GM12892 (cell line): ENCODE results near the gene MRNIP.
A peak's percentile ranks its signal among the peaks of the same experiment; 100 is the strongest.

ENCODE experiments used
- DNase-seq: peaks from one replicate; pipeline ENCODE4 v3.0.0; 2011; ENCODE audit not compliant: insufficient read length
- FAIRE-seq: peaks from 2 replicates; lab custom pipeline; 2011; peaks lifted over from hg19 to GRCh38; lab: Jason Lieb, UNC
- POLR2A ChIP-seq: IDR thresholded peaks from 2 replicates; pipeline ENCODE4 v1.6.1; 2011; ENCODE audit warnings: low read depth, low read length, control low read depth
- POLR2AphosphoS5 ChIP-seq: IDR thresholded peaks from 2 replicates; pipeline ENCODE4 v1.6.1; 2011; ENCODE audit warnings: low read depth, low read length, control low read depth
- TAF1 ChIP-seq: IDR thresholded peaks from 2 replicates; pipeline ENCODE4 v1.6.1; 2011; ENCODE audit warnings: low read depth, mild to moderate bottlenecking, control low read depth, low read length, borderline replicate concordance

The MRNIP gene

GRCh38 chr5:179866241-179867078, 7.8 kb upstream of the MRNIP start:
- TF ChIP-seq TAF1 = no peak
- no peak for TF ChIP-seq POLR2AphosphoS5
- TF ChIP-seq POLR2A = no peak
- FAIRE-seq (no peak), DNase-seq (no peak)

GRCh38 chr5:179865491-179866240, 7.0 kb upstream of the MRNIP start:
- FAIRE-seq (no peak), DNase-seq (no peak)
- TF ChIP-seq POLR2A (no peak), POLR2AphosphoS5 (no peak), TAF1 (no peak)

- FAIRE-seq = no peak
- TF ChIP-seq TAF1 = no peak
- no peak for TF ChIP-seq POLR2A
- TF ChIP-seq POLR2AphosphoS5 = no peak
- no peak for DNase-seq
These were observed 6.1 kb upstream of the MRNIP start for GRCh38 chr5:179864686-179865085.

DNA sequence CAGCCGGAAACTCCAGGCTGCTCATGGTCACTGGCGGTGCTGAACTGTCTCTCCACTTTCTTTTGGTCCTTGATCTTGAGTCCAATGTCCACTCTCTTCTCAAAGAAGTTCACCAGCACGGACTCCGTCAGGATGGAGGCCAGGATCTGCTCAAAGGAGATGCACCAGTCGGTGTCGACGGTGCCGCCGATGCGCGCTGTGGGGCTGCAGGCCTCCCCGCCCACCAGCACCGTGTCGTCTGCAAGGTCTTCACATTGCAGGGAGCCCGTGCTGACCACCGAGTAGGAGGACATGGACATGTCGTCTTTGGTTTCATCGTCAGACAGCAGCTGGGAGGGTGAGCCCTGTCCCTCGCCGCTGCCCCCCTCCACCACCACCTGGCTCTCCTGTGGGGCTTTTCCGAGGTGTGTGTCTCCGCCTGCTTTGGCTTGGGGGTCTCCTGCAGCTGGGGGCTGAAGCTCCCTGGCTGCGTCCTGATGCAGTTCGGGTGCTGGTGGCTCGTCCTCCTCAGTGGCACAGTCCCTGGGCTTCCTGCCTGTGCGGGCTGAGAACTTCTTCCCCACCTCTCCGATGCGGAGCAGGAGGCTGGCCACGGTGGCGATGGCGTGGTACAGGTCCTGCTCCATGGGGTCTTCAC, 5.0 kb upstream of the MRNIP start:
- no peak for DNase-seq
- TF ChIP-seq POLR2A (no peak), TAF1 (no peak), POLR2AphosphoS5 (no peak)
- no peak for FAIRE-seq

DNA sequence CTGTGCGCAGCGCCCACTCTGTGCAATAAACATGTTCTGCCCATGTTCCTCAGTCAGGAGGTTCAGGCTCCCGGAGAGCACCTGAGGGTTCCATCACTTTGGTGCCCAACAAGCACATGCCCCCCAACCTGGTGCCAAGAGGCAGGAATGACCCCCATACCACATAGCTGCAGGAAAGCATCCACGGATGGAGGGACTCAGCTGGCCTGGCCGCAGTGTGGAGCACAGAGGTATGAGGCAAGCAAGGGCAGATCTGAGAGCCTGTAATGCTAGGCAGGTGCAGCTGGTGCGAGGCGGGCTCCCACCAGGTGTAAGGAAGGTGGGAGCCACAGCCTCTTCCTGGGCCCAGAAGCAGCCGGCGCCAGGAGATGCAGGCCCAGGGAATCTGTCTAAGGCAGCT, 4.3 kb upstream of the MRNIP start:
- TF ChIP-seq POLR2AphosphoS5 = no peak
- no peak for FAIRE-seq

GRCh38 chr5:179862296-179862695, 3.7 kb upstream of the MRNIP start:
- FAIRE-seq (no peak), DNase-seq (no peak)
- TF ChIP-seq POLR2AphosphoS5 (no peak), TAF1 (no peak), POLR2A (no peak)

More for the DNA sequence above, 4.3 kb upstream of the MRNIP start:
- no peak for DNase-seq

GRCh38 chr5:179860301-179860700, 1.7 kb upstream of the MRNIP start:
- DNase-seq = no peak
- TF ChIP-seq TAF1 = no peak
- no peak for TF ChIP-seq POLR2AphosphoS5
- no peak for TF ChIP-seq POLR2A
- no peak for FAIRE-seq

DNA sequence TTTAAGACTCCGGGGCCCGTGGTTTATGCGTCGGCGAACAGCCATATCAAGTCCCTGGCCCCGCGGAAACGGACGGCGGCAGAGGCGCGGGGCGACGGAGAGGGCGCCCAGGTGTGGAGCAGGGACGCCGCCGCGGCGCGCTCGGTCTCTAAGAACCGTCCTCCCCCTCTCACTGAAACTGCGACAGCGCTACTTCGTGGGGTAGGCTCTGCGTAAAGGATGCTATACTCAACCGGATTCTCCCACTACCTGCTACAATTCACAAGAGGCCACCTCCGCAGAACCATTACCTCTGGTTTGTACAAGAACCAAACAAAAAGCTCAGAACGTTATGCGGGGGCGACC, 404 bp downstream of the MRNIP start:
- no peak for TF ChIP-seq TAF1
- no peak for TF ChIP-seq POLR2A
- no peak for TF ChIP-seq POLR2AphosphoS5
- DNase-seq (no peak), FAIRE-seq (peak; percentile 61)

DNA sequence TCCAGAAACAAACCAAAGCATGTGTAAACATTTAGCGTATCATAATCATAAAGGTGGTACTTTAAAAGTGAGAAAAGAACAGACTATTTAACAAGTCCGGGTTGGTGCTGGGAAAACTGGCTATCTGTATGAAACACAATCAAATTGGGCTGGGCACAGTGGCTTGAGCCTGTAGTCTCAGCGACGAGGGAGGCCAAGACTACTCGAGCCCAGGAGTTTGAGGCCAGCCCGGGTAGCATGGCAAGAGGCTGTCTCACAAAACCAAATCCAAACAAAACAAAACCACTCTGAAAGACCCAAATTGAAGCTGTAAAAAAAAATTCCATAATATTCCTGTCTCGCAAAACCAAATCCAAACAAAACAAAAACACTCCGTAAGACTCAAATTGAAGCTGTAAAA, 4.3 kb downstream of the MRNIP start:
- DNase-seq (no peak), FAIRE-seq (no peak)
- TF ChIP-seq POLR2A (no peak), POLR2AphosphoS5 (no peak), TAF1 (no peak)

GRCh38 chr5:179852993-179853547, 5.5 kb downstream of the MRNIP start:
- TF ChIP-seq TAF1 = no peak
- no peak for TF ChIP-seq POLR2AphosphoS5
- TF ChIP-seq POLR2A = no peak
- no peak for DNase-seq
- peak; percentile 88 for FAIRE-seq

GRCh38 chr5:179841621-179842020, 17.0 kb downstream of the MRNIP start:
- TF ChIP-seq POLR2AphosphoS5 = no peak
- no peak for TF ChIP-seq POLR2A
- no peak for TF ChIP-seq TAF1
- FAIRE-seq (no peak), DNase-seq (no peak)

DNA sequence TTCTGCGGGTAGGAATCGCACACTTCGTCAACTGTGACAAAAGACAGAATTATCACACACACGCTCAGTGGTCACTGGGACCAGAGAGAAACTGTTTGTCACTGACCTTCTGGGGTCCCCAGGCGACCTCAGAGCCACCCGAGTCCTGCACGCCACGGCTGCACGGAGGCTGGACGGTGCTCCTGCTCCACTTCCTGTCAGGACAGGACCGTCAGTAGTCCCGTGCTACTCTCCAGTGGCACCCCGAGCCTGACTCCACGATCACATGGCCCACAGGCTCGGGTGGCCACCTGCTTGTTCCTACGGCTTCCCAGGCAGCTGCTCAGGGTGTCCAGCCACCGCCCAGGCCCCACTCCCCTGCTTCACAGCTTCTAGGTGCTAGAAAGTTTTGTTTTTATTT, 17.9 kb downstream of the MRNIP start:
- TF ChIP-seq POLR2A = no peak
- TF ChIP-seq TAF1 = no peak
- TF ChIP-seq POLR2AphosphoS5 = no peak
- FAIRE-seq (no peak), DNase-seq (no peak)
